HL-60 (cell line): Measurements from ENCODE around the gene CDK19.

ENCODE experiments used
- CTCF ChIP-seq: IDR thresholded peaks from one replicate; pipeline ENCODE4 v1.5.1; 2011; ENCODE audit warnings: low read length, control low read depth, inconsistent platforms; ENCODE audit not compliant: insufficient read depth
- GABPA ChIP-seq: IDR thresholded peaks from 2 replicates; pipeline ENCODE4 v1.6.1; 2012; ENCODE audit warnings: low read depth
- POLR2AphosphoS5 ChIP-seq: IDR thresholded peaks from 2 replicates; pipeline ENCODE4 v1.6.1; 2012; ENCODE audit warnings: low read depth
- REST ChIP-seq: IDR thresholded peaks from 2 replicates; pipeline ENCODE4 v1.6.1; 2012; ENCODE audit warnings: low read depth; ENCODE audit not compliant: insufficient replicate concordance

- no peak for TF ChIP-seq POLR2AphosphoS5
- no peak for TF ChIP-seq CTCF
- no peak for TF ChIP-seq GABPA
- TF ChIP-seq REST: no peak
These were observed 192.2 kb downstream of the CDK19 start for GRCh38 chr6:110622912-110623578.
